Peyer's patch (tissue), 4 donors: ENCODE measurements around the gene DDC. TPM values are rescaled to one million over a fixed set of nuclear protein-coding genes. Genes with fewer than 3 reads are reported as not detected.
"Not testable (repeated sequence)": the region's sequence is repeated elsewhere in the genome, so short reads cannot be mapped to it uniquely, and the experiment has no call there.

Source experiments
- DNase-seq, 3 donors: peaks; one replicate each; pipeline ENCODE4 v3.0.0-alpha.2; 2017 to 2019
- H3K27ac ChIP-seq, 4 donors: fragments of 200-600 bp; sonication (generic); one replicate each; pipeline ENCODE4 v1.5.1; 2016 to 2019
- H3K27me3 ChIP-seq, 2 donors: fragments of 200-600 bp; sonication (generic); one replicate each; pipeline ENCODE4 v1.5.1; 2019
- H3K36me3 ChIP-seq, 3 donors: fragments of 200-600 bp; sonication (generic); one replicate each; pipeline ENCODE4 v1.5.1; 2016 to 2019
- H3K4me1 ChIP-seq, 4 donors: fragments of 200-600 bp; sonication (generic); one replicate each; pipeline ENCODE4 v1.5.1; 2016 to 2019
- H3K4me3 ChIP-seq, 4 donors: fragments of 200-600 bp; sonication (generic); 1 replicate in 3 of 4; 2 replicates in 1 of 4; pipeline ENCODE4 v1.5.1; 2016 to 2019; ENCODE audit warnings: mild to moderate bottlenecking in 1 of 4
- H3K9me3 ChIP-seq, 4 donors: fragments of 200-600 bp; sonication (generic); one replicate each; pipeline ENCODE4 v1.5.1; 2016 to 2019; ENCODE audit warnings: mild to moderate bottlenecking in 1 of 4
- CTCF ChIP-seq, 6 experiments: fragments of 450-650 bp in 4 of 6; fragments of 200-600 bp in 2 of 6; sonication (generic) in 1 of 6; IDR thresholded peaks; one replicate each; pipeline ENCODE4 v1.5.1; 2017 to 2019; ENCODE audit warnings: antibody characterized with exemption in 6 of 6, mild to moderate bottlenecking in 3 of 6, moderate library complexity in 1 of 6
- POLR2A ChIP-seq, 2 donors: fragments of 450-650 bp; IDR thresholded peaks; one replicate each; pipeline ENCODE4 v1.5.1; 2017; ENCODE audit warnings: antibody characterized with exemption in 2 of 2, mild to moderate bottlenecking in 2 of 2, moderate library complexity in 2 of 2
- total RNA-seq, 4 donors: library from RNA; depleted of rRNA; stranded (reverse); fragments of >200 nt; gene quantifications; one replicate each; pipeline ENCODE4 v1.1.0, GENCODE V29; 2016

The DDC gene
- total RNA-seq, 4 donors from 2014 or later: 56.9 to 314 (median 200) TPM

GRCh38 chr7:50587737-50588136 is 22.5 kb upstream of the DDC start:
- H3K4me3 ChIP-seq: no peak overlapping the region
- DNase-seq: no peak
- H3K27me3 ChIP-seq: no peaks in the 10 kb centered on the region
- no peak overlapping the region for H3K27ac ChIP-seq
- TF ChIP-seq CTCF (IDR thresholded peaks at IDR 0.05) (no peak), POLR2A (IDR thresholded peaks at IDR 0.05) (no peak)
- no peaks in the 10 kb centered on the region for H3K4me1 ChIP-seq
- H3K9me3 ChIP-seq: peaks cover 0 to 14% (median 3%) of the 10 kb centered on the region in 4 donors
- H3K36me3 ChIP-seq: peaks cover 0 to 4% (median 0%) of the 10 kb centered on the region in 3 donors

GRCh38 chr7:50584793-50585408 is 19.7 kb upstream of the DDC start:
- DNase-seq: no peak
- no peak for TF ChIP-seq CTCF (IDR thresholded peaks at IDR 0.05)
- no peak for TF ChIP-seq POLR2A (IDR thresholded peaks at IDR 0.05)
- Histone ChIP-seq H3K9me3 (peaks cover 0 to 14% (median 3%) of the 10 kb centered on the region in 4 donors), H3K4me3 (no peak overlapping the region), H3K36me3 (no peaks in the 10 kb centered on the region), H3K27me3 (no peaks in the 10 kb centered on the region), H3K27ac (no peak overlapping the region), H3K4me1 (no peaks in the 10 kb centered on the region)

- H3K4me1 ChIP-seq: no peaks in the 10 kb centered on the region
- H3K36me3 ChIP-seq: no peaks in the 10 kb centered on the region
- no peak for TF ChIP-seq POLR2A (IDR thresholded peaks at IDR 0.05)
- no peak for TF ChIP-seq CTCF (IDR thresholded peaks at IDR 0.05)
- H3K27me3 ChIP-seq: no peaks in the 10 kb centered on the region
- H3K4me3 ChIP-seq: no peak overlapping the region
- DNase-seq: no peak
- no peak overlapping the region for H3K27ac ChIP-seq
- H3K9me3 ChIP-seq: peaks cover 0 to 14% (median 3%) of the 10 kb centered on the region in 4 donors
Measured at GRCh38 chr7:50584386-50584785, 19.2 kb upstream of the DDC start.

- not testable (repeated sequence) for DNase-seq, H3K4me1 ChIP-seq, H3K27ac ChIP-seq, H3K27me3 ChIP-seq, H3K36me3 ChIP-seq, H3K4me3 ChIP-seq
- H3K9me3 ChIP-seq: peaks cover 0 to 14% (median 3%) of the 10 kb centered on the region in 4 donors
Measured at GRCh38 chr7:50583295-50583694, 18.1 kb upstream of the DDC start.

GRCh38 chr7:50582271-50582670 is 17.1 kb upstream of the DDC start:
- H3K9me3 ChIP-seq: peaks cover 0 to 14% (median 3%) of the 10 kb centered on the region in 4 donors
- not testable (repeated sequence) for H3K27me3 ChIP-seq, H3K4me1 ChIP-seq, H3K27ac ChIP-seq, H3K36me3 ChIP-seq, DNase-seq, H3K4me3 ChIP-seq

GRCh38 chr7:50580666-50581065 is 15.5 kb upstream of the DDC start:
- H3K27me3 ChIP-seq, H3K27ac ChIP-seq, H3K4me1 ChIP-seq, H3K36me3 ChIP-seq, H3K4me3 ChIP-seq, DNase-seq: not testable (repeated sequence)
- H3K9me3 ChIP-seq: peaks cover 0 to 14% (median 3%) of the 10 kb centered on the region in 4 donors

GRCh38 chr7:50580057-50580456 is 14.9 kb upstream of the DDC start:
- H3K27ac ChIP-seq: no peak overlapping the region

GRCh38 chr7:50578105-50578504 is 12.9 kb upstream of the DDC start:
- H3K4me3 ChIP-seq, H3K4me1 ChIP-seq, H3K9me3 ChIP-seq, H3K27me3 ChIP-seq, H3K36me3 ChIP-seq: not testable (repeated sequence)
- peak overlapping the region in 2 of 4 donors; percentile 17 to 57 for H3K27ac ChIP-seq
- peak in 1 of 3 donors; percentile 70 for DNase-seq

More at GRCh38 chr7:50580057-50580456, 14.9 kb upstream of the DDC start:
- H3K4me3 ChIP-seq: no peak overlapping the region
- no peak for DNase-seq
- H3K4me1 ChIP-seq: peaks cover 0 to 4% (median 0%) of the 10 kb centered on the region in 4 donors
- no peaks in the 10 kb centered on the region for H3K36me3 ChIP-seq
- TF ChIP-seq POLR2A (IDR thresholded peaks at IDR 0.05) (no peak), CTCF (IDR thresholded peaks at IDR 0.05) (no peak)
- H3K27me3 ChIP-seq: no peaks in the 10 kb centered on the region
- peaks cover 0 to 14% (median 3%) of the 10 kb centered on the region in 4 donors for H3K9me3 ChIP-seq
